Mesenchymal stem cell (in vitro differentiated cells and primary cell): ENCODE results near the gene ERBB4.

ENCODE experiments used
- DNase-seq: peaks from one replicate; pipeline ENCODE4 v3.0.0-alpha.2; 2013
- H2AFZ ChIP-seq: one replicate; pipeline ENCODE4 v1.6.1; 2013; ENCODE audit warnings: low read depth, mild to moderate bottlenecking, control low read depth, inconsistent platforms, low read length, moderate library complexity
- H2AK5ac ChIP-seq: 2 replicates; pipeline ENCODE4 v1.6.1; 2013; ENCODE audit warnings: low read length, moderate library complexity, mild to moderate bottlenecking, inconsistent platforms; ENCODE audit not compliant: severe bottlenecking
- H2BK120ac ChIP-seq: one replicate; pipeline ENCODE4 v1.6.1; 2013; ENCODE audit warnings: low read depth, mild to moderate bottlenecking, inconsistent platforms, low read length, moderate library complexity
- H2BK12ac ChIP-seq, 2 experiments: one replicate each; pipeline ENCODE4 v1.6.1; 2013; ENCODE audit warnings: inconsistent platforms in 2 of 2, low read length in 2 of 2, mild to moderate bottlenecking in 2 of 2, moderate library complexity in 2 of 2, control low read depth in 1 of 2
- H2BK15ac ChIP-seq: one replicate; pipeline ENCODE4 v1.6.1; 2013; ENCODE audit warnings: mild to moderate bottlenecking, low read depth, inconsistent platforms; ENCODE audit not compliant: poor library complexity, severe bottlenecking
- H2BK5ac ChIP-seq: 2 replicates; pipeline ENCODE4 v1.6.1; 2013; ENCODE audit warnings: low read depth, mild to moderate bottlenecking, low read length, control low read depth, inconsistent platforms; ENCODE audit not compliant: poor library complexity, severe bottlenecking
- H3K14ac ChIP-seq, 2 experiments: one replicate each; pipeline ENCODE4 v1.6.1; 2013; ENCODE audit warnings: inconsistent platforms in 2 of 2, low read length in 2 of 2, control low read depth in 1 of 2, mild to moderate bottlenecking in 1 of 2, moderate library complexity in 1 of 2
- H3K18ac ChIP-seq, 2 experiments: one replicate each; pipeline ENCODE4 v1.6.1; 2013; ENCODE audit warnings: inconsistent platforms in 2 of 2, low read length in 2 of 2, control low read depth in 1 of 2, low read depth in 1 of 2, mild to moderate bottlenecking in 1 of 2
- H3K23ac ChIP-seq, 2 experiments: one replicate each; pipeline ENCODE4 v1.6.1; 2013; ENCODE audit warnings: inconsistent platforms in 2 of 2, low read length in 2 of 2, mild to moderate bottlenecking in 2 of 2, moderate library complexity in 2 of 2, control low read depth in 1 of 2
- H3K27ac ChIP-seq: 2 replicates; pipeline ENCODE4 v1.5.1; 2013; ENCODE audit warnings: mild to moderate bottlenecking, moderate library complexity, low read length, control low read depth, inconsistent platforms; ENCODE audit not compliant: poor library complexity, severe bottlenecking
- H3K27me3 ChIP-seq, 2 experiments: 2 replicates each; pipeline versions ENCODE4 v1.6.1 to v1.7.0; 2013; ENCODE audit warnings: low read length in 2 of 2, mild to moderate bottlenecking in 2 of 2, moderate library complexity in 2 of 2, control low read depth in 1 of 2, inconsistent platforms in 1 of 2; ENCODE audit not compliant: control insufficient read depth in 1 of 2, insufficient read depth in 1 of 2
- H3K36me3 ChIP-seq, 2 experiments: 2 replicates each; pipeline versions ENCODE4 v1.6.1 to v1.7.0; 2013; ENCODE audit warnings: low read length in 2 of 2, control low read depth in 1 of 2, inconsistent platforms in 1 of 2, low read depth in 1 of 2, mild to moderate bottlenecking in 1 of 2; ENCODE audit not compliant: insufficient read depth in 2 of 2, control insufficient read depth in 1 of 2
- H3K4ac ChIP-seq, 2 experiments: one replicate each; pipeline ENCODE4 v1.6.1; 2013; ENCODE audit warnings: inconsistent platforms in 2 of 2, low read length in 2 of 2, mild to moderate bottlenecking in 2 of 2, moderate library complexity in 2 of 2, control low read depth in 1 of 2, low read depth in 1 of 2
- H3K4me1 ChIP-seq: 2 replicates; pipeline ENCODE4 v1.6.1; 2013; ENCODE audit warnings: low read depth, low read length, control low read depth; ENCODE audit not compliant: control insufficient read depth, insufficient read depth
- H3K4me2 ChIP-seq: 2 replicates; pipeline ENCODE4 v1.6.1; 2013; ENCODE audit warnings: low read length, mild to moderate bottlenecking, inconsistent platforms; ENCODE audit not compliant: poor library complexity, severe bottlenecking
- H3K4me3 ChIP-seq, 2 experiments: 2 replicates each; pipeline versions ENCODE4 v1.5.1 to v1.7.0; 2013; ENCODE audit warnings: low read length in 2 of 2, mild to moderate bottlenecking in 2 of 2, control low read depth in 1 of 2, low read depth in 1 of 2; ENCODE audit not compliant: insufficient read depth in 1 of 2
- H3K79me1 ChIP-seq: replicated peaks from 2 replicates; pipeline ENCODE4 v1.6.1; 2013; ENCODE audit warnings: mild to moderate bottlenecking, control low read depth, low read length, inconsistent platforms; ENCODE audit not compliant: poor library complexity, severe bottlenecking
- H3K9ac ChIP-seq: 2 replicates; pipeline ENCODE4 v1.7.0; 2013; ENCODE audit warnings: mild to moderate bottlenecking, low read length, moderate library complexity
- H3K9me3 ChIP-seq: 2 replicates; pipeline ENCODE4 v1.7.0; 2013; ENCODE audit warnings: mild to moderate bottlenecking, low read length; ENCODE audit not compliant: control insufficient read depth
- H4K8ac ChIP-seq: one replicate; pipeline ENCODE4 v1.6.1; 2013; ENCODE audit warnings: inconsistent platforms, mild to moderate bottlenecking, low read length, moderate library complexity
- H4K91ac ChIP-seq: one replicate; pipeline ENCODE4 v1.6.1; 2013; ENCODE audit warnings: mild to moderate bottlenecking, low read length, inconsistent platforms
- WGBS: methylation state at CpG from one replicate; pipeline ENCODE4 v1.1.7; 2013; ENCODE audit warnings: mixed read lengths; 5-methylcytosine and 5-hydroxymethylcytosine counted together

Gene ERBB4

DNA sequence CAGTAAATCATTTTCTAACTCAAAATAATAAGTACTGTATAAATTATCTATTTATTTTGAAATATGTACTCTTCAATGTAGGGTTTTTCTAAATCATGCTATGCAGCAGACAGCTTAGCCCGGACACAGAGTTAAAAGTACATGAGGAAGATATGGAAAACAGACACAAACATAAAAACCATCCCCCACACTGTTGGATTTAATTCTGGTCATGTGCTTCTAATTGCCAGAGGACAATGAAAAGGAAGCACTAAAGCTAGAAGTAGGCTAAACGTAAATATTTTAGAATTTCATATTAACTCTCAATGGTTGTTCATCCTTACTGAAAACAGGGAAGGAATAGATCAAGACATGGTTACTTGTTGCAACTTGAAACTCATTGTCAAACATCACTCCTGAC is 420.7 kb downstream of the ERBB4 start:
- no peak overlapping the region for H3K4ac ChIP-seq
- no peak for DNase-seq
- H2AFZ ChIP-seq = no peak overlapping the region
- no peak overlapping the region for H2BK15ac ChIP-seq
- H3K23ac ChIP-seq = no peak overlapping the region
- H3K4me1 ChIP-seq = no peaks in the 10 kb centered on the region
- H3K9ac ChIP-seq = no peak overlapping the region
- no peak overlapping the region for H4K8ac ChIP-seq
- H3K9me3 ChIP-seq = no peaks in the 10 kb centered on the region
- no peaks in the 10 kb centered on the region for H3K36me3 ChIP-seq
- no peak overlapping the region for H3K18ac ChIP-seq
- H4K91ac ChIP-seq = no peak overlapping the region
- H2BK120ac ChIP-seq = no peak overlapping the region
- H3K4me2 ChIP-seq = no peak overlapping the region
- no peak overlapping the region for H3K14ac ChIP-seq
- no peaks in the 10 kb centered on the region for H3K27me3 ChIP-seq
- H2BK12ac ChIP-seq = no peak overlapping the region
- H3K4me3 ChIP-seq = no peak overlapping the region
- WGBS = no CpG with 5 or more reads among the region's 2 CpGs
- H3K79me1 ChIP-seq = no peaks in the 10 kb centered on the region
- H2AK5ac ChIP-seq = no peak overlapping the region
- H2BK5ac ChIP-seq = no peak overlapping the region
- H3K27ac ChIP-seq = no peak overlapping the region

DNA sequence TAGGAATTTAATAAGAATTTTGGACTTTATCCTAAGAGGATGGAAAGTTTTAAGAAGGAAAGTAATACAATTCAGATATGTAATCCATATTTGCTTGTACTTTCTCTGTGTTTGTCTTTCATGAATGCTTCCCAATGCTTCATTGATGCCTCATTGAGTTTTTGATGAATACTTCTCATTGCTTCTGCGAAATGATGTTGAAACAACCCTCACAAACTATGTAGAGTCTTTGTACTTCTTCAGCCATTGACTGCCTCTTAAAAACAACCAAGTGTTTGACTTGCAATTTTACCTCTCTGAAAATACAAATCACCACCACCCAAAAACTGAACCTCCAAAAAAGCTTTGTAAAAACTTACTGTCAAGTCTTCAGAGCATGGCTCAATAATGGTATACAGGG is 424.1 kb downstream of the ERBB4 start:
- DNase-seq = no peak
- H3K27me3 ChIP-seq = no peaks in the 10 kb centered on the region
- no peaks in the 10 kb centered on the region for H3K79me1 ChIP-seq
- H3K27ac ChIP-seq = no peak overlapping the region
- no peak overlapping the region for H2BK15ac ChIP-seq
- no peak overlapping the region for H3K23ac ChIP-seq
- no peaks in the 10 kb centered on the region for H3K36me3 ChIP-seq
- H3K18ac ChIP-seq = no peak overlapping the region
- no peak overlapping the region for H3K14ac ChIP-seq
- no peak overlapping the region for H2AFZ ChIP-seq
- H3K4me1 ChIP-seq = no peaks in the 10 kb centered on the region
- no peak overlapping the region for H3K4me2 ChIP-seq
- no peak overlapping the region for H3K9ac ChIP-seq
- no peak overlapping the region for H4K91ac ChIP-seq
- no peak overlapping the region for H2AK5ac ChIP-seq
- H3K4me3 ChIP-seq = no peak overlapping the region
- no peak overlapping the region for H4K8ac ChIP-seq
- no peak overlapping the region for H2BK120ac ChIP-seq
- no peak overlapping the region for H2BK12ac ChIP-seq
- 100% methylated on average over 1 of the region's 1 CpG for WGBS
- H3K9me3 ChIP-seq = no peaks in the 10 kb centered on the region
- no peak overlapping the region for H3K4ac ChIP-seq
- H2BK5ac ChIP-seq = no peak overlapping the region

DNA sequence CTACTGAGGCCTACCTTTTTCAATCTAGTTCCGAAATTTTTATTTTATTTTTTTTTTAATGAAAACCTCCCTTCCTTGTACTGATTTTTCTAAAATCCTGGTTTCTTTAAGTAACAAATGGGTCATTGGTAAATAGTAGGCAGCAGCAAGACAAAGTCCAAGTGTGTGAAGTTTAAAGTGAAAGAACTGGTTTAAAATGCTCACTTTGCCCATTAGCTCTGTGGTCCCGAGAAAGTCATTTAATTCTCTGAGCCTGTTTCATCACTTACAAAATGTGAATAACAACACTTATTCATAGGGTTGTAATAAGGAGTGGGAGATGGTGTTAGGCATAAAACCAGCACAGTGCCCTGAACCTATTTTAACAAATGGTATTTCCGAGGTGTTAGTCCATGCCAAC is 426.2 kb downstream of the ERBB4 start:
- Histone ChIP-seq H2BK15ac (no peak overlapping the region), H2AK5ac (no peak overlapping the region), H3K27me3 (no peaks in the 10 kb centered on the region), H2AFZ (no peak overlapping the region), H3K79me1 (no peaks in the 10 kb centered on the region), H3K4me2 (no peak overlapping the region), H3K14ac (no peak overlapping the region), H3K4me3 (no peak overlapping the region), H3K4ac (no peak overlapping the region), H2BK120ac (no peak overlapping the region), H4K8ac (no peak overlapping the region), H3K4me1 (no peaks in the 10 kb centered on the region), H4K91ac (no peak overlapping the region), H3K18ac (no peak overlapping the region), H3K9ac (no peak overlapping the region), H3K27ac (no peak overlapping the region), H3K9me3 (no peaks in the 10 kb centered on the region), H3K36me3 (no peaks in the 10 kb centered on the region), H3K23ac (no peak overlapping the region), H2BK12ac (no peak overlapping the region), H2BK5ac (no peak overlapping the region)
- no peak for DNase-seq
- 100% methylated on average over 1 of the region's 3 CpGs for WGBS

DNA sequence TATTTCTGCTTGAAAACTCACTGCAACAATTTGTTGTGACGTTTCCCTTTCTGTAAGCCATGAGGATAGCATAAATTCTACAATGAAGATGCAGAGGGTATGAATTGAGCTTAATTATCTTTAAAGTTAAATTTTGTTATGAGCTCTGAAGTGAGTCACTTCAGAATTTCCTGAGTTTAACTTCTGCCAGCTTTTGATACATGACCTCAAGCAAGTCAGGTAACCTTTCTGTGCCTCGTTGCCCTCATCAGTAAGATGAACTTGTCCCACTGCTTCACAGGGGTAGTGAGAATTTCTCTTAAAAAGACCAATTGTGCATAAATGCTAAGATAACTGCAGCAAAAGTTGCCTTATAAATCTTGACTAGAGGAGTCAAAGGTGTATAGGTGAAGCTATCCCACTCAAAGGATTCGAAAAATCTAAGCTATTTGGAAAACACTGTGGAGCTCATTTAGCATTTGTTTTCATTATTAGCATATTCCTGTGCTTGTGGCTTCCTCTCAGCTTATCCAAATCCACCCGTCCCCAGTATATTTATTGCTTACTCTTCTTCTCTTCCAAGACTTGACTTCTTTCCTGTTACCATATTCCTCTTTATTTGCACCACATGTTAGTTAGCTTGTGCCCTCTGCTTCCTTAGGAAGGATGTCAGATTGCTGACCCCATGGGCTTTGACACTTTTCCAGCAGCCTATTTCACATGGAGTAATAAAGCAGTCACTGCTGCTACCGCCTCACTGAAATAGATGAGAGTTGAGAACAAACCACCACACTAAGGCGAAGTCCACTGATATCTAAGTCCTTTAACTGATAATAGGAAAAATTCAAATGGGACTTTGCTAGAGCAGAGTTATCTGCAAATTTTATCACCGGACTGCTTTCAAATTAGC is 428.6 kb downstream of the ERBB4 start:
- no peaks in the 10 kb centered on the region for H3K79me1 ChIP-seq
- H4K8ac ChIP-seq = no peak overlapping the region
- no peak overlapping the region for H3K23ac ChIP-seq
- H3K36me3 ChIP-seq = no peaks in the 10 kb centered on the region
- no peak overlapping the region for H2BK120ac ChIP-seq
- DNase-seq = no peak
- H3K27me3 ChIP-seq = no peaks in the 10 kb centered on the region
- H3K4ac ChIP-seq = no peak overlapping the region
- H3K27ac ChIP-seq = no peak overlapping the region
- no peak overlapping the region for H3K18ac ChIP-seq
- no peak overlapping the region for H2AFZ ChIP-seq
- H2BK5ac ChIP-seq = no peak overlapping the region
- H3K4me2 ChIP-seq = no peak overlapping the region
- H3K14ac ChIP-seq = no peak overlapping the region
- no peaks in the 10 kb centered on the region for H3K4me1 ChIP-seq
- no peak overlapping the region for H2AK5ac ChIP-seq
- WGBS = 72% methylated on average over 7 of the region's 7 CpGs
- no peak overlapping the region for H3K9ac ChIP-seq
- no peak overlapping the region for H3K4me3 ChIP-seq
- H3K9me3 ChIP-seq = peaks cover 4% of the 10 kb centered on the region
- H2BK15ac ChIP-seq = no peak overlapping the region
- H2BK12ac ChIP-seq = no peak overlapping the region
- H4K91ac ChIP-seq = no peak overlapping the region
